NT2/D1 (cell line): Measurements from ENCODE around the gene KCNK4.

Source experiments
- DNase-seq: peaks from one replicate; pipeline ENCODE4 v3.0.0-alpha.2; 2011; ENCODE audit warnings: low read depth, low spot score
- H3K27me3 ChIP-seq: 2 replicates; pipeline ENCODE4 v1.6.0; 2011; ENCODE audit warnings: mild to moderate bottlenecking; ENCODE audit not compliant: insufficient read length, insufficient read depth
- H3K36me3 ChIP-seq: 2 replicates; pipeline ENCODE4 v1.6.1; 2011; ENCODE audit warnings: mild to moderate bottlenecking, low read length, mixed read lengths; ENCODE audit not compliant: insufficient read depth, insufficient read length
- H3K4me1 ChIP-seq: 2 replicates; pipeline ENCODE4 v1.5.1; 2011; ENCODE audit not compliant: insufficient read depth, insufficient read length
- H3K4me3 ChIP-seq: 2 replicates; pipeline ENCODE4 v1.5.1; 2011; ENCODE audit warnings: low read depth; ENCODE audit not compliant: insufficient read length
- H3K9ac ChIP-seq: 2 replicates; pipeline ENCODE4 v1.6.0; 2011; ENCODE audit warnings: low read depth; ENCODE audit not compliant: insufficient read length
- H3K9me3 ChIP-seq: 2 replicates; pipeline ENCODE4 v1.5.1; 2011; ENCODE audit warnings: mild to moderate bottlenecking, low read length; ENCODE audit not compliant: insufficient read depth
- SUZ12 ChIP-seq: IDR thresholded peaks from 2 replicates; pipeline ENCODE4 v1.6.1; 2011; ENCODE audit not compliant: insufficient read length, insufficient read depth; ENCODE audit errors: extremely low read depth
- YY1 ChIP-seq: IDR thresholded peaks from 2 replicates; pipeline ENCODE4 v1.6.1; 2011; ENCODE audit not compliant: insufficient read length, insufficient read depth
- ZNF274 ChIP-seq: IDR thresholded peaks from 2 replicates; pipeline ENCODE4 v1.6.1; 2011; ENCODE audit warnings: mild to moderate bottlenecking, low read depth, low read length

Gene KCNK4

GRCh38 chr11:64285885-64286800, 5.0 kb upstream of the KCNK4 start:
- H3K9me3 ChIP-seq, result no peaks in the 10 kb centered on the region
- no peak for DNase-seq
- peak overlapping the region; percentile 93 for H3K9ac ChIP-seq
- H3K36me3 ChIP-seq, result peaks cover 23% of the 10 kb centered on the region
- peaks cover 4% of the 10 kb centered on the region for H3K4me1 ChIP-seq
- peaks cover 21% of the 10 kb centered on the region for H3K27me3 ChIP-seq
- no peak for TF ChIP-seq SUZ12
- TF ChIP-seq ZNF274, result no peak
- no peak for TF ChIP-seq YY1
- H3K4me3 ChIP-seq, result peak overlapping the region; percentile 75

DNA sequence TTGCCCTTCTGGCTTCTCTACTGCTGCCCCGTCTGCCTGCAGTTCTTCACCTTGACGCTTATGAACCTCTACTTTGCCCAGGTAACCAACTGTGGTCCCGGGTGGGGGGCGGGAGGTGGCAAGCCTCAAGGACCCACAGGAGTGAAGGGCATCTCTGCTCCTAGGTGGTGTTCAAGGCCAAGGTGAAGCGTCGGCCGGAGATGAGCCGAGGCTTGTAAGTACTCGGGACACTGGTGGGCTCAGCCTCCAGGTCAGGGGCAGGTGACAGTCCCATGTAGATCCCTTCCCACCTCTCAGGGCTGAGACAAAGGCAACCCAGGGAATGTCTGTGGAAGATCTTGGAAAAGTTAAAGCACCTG, 4.3 kb upstream of the KCNK4 start:
- Histone ChIP-seq H3K4me1 (peaks cover 6% of the 10 kb centered on the region), H3K36me3 (peaks cover 20% of the 10 kb centered on the region), H3K27me3 (peaks cover 28% of the 10 kb centered on the region), H3K4me3 (no peak overlapping the region), H3K9me3 (no peaks in the 10 kb centered on the region), H3K9ac (no peak overlapping the region)
- TF ChIP-seq YY1 (no peak), SUZ12 (no peak), ZNF274 (no peak)
- no peak for DNase-seq

- Histone ChIP-seq H3K9ac (no peak overlapping the region), H3K4me3 (no peak overlapping the region)
Observed at GRCh38 chr11:64287676-64288352, 3.3 kb upstream of the KCNK4 start.

DNA sequence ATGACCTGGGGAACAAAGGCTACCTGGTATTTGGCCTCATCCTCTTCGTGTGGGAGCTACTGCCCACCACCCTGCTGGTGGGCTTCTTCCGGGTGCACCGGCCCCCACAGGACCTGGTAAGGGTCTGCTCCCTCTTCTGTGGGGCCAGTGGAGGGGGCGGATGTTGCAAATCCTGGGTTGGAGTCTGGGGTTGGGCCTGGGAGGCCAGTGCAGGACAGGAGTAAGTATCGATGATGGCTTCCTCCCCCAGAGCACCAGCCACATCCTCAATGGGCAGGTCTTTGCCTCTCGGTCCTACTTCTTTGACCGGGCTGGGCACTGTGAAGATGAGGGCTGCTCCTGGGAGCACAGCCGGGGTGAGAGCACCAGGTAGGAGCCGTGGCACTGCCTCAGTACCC, 2.8 kb upstream of the KCNK4 start:
- H3K4me1 ChIP-seq, result peaks cover 11% of the 10 kb centered on the region
- no peak for TF ChIP-seq SUZ12
- TF ChIP-seq YY1, result no peak
- no peak for TF ChIP-seq ZNF274
- H3K36me3 ChIP-seq, result peaks cover 13% of the 10 kb centered on the region
- peaks cover 44% of the 10 kb centered on the region for H3K27me3 ChIP-seq
- no peak overlapping the region for H3K4me3 ChIP-seq
- DNase-seq, result no peak
- H3K9me3 ChIP-seq, result no peaks in the 10 kb centered on the region
- H3K9ac ChIP-seq, result no peak overlapping the region

More at GRCh38 chr11:64287676-64288352, 3.3 kb upstream of the KCNK4 start:
- Histone ChIP-seq H3K4me1 (peaks cover 11% of the 10 kb centered on the region), H3K9me3 (no peaks in the 10 kb centered on the region), H3K27me3 (peaks cover 38% of the 10 kb centered on the region), H3K36me3 (peaks cover 13% of the 10 kb centered on the region)
- no peak for TF ChIP-seq SUZ12
- no peak for TF ChIP-seq YY1
- no peak for TF ChIP-seq ZNF274
- no peak for DNase-seq

DNA sequence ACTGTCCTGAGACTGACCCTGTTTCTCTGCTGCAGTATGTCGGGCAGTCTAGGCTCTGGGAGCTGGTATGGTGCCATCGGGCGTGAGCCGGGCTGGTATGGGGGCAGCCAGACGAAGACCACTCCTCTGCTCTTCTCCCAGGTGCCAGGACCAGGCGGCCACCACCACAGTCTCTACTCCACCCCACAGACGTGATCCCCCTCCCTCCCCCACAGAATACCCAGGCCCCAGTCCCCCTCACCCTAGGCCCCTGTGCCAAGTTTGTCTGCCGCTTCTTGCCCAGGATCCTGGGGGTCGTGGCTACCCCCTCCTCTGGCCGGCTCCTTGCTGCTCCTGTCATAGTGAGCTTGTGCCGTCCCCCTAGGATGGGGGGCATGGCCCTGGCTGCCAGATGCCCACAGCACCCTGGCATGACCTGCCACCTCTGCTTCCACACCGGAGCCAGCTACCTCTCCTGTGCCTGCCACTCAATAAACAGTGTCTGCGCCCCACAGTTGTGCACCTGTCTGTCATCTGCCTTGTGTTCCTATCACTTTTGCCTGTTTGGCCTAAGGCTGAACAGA, 2.0 kb upstream of the KCNK4 start:
- Histone ChIP-seq H3K9me3 (no peaks in the 10 kb centered on the region), H3K27me3 (peaks cover 51% of the 10 kb centered on the region), H3K36me3 (peaks cover 13% of the 10 kb centered on the region), H3K4me3 (no peak overlapping the region), H3K4me1 (peaks cover 11% of the 10 kb centered on the region), H3K9ac (no peak overlapping the region)
- DNase-seq, result no peak
- TF ChIP-seq YY1 (no peak), SUZ12 (no peak), ZNF274 (no peak)

DNA sequence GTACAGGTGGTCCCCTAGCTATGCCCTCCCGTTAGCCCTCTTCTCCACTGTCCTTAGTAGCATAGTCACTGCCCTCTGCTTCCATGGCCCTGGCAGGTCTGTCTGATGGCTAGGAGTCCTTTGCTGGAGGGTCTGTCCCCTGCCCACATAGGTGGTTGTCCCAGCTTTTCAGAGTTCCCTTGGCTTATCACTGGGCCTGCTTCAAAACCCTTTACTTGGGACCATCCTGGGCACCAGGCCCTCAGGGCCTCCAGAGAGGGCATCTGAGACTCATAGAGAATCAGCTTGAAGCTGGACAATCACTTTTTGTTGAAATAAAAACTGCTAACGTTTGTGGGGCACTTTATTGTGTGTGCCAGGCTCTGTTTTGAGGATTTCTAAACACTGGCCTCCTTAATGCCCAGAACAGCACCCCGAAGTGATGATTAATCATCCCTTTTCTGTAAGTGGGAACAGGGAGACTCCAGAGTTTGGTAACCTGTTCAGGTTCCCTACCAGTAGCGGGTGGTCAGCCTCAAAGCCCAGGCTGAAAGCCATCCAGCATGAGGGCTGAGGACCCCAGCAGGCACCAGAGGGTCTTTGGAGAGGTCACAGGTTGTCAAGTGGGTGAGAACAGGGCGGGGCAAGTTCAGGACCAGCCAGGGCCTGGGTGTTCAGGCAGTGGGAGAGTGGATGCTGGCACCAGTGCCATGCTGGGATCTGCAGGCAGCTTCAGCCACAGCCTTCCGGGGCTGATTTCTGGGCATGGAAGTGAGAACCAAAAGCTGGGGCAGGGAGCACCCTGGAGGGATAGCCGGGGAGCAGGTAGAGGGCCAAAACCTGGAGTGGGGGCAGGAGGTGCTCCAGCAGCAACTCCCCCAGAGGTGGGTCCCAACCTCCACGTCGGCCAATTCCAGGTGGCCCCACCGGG, 495 bp upstream of the KCNK4 start:
- peaks cover 8% of the 10 kb centered on the region for H3K4me1 ChIP-seq
- DNase-seq, result no peak
- H3K9me3 ChIP-seq, result no peaks in the 10 kb centered on the region
- TF ChIP-seq ZNF274 (no peak), SUZ12 (no peak)
- peaks cover 13% of the 10 kb centered on the region for H3K36me3 ChIP-seq
- peaks cover 66% of the 10 kb centered on the region for H3K27me3 ChIP-seq
- peak overlapping the region; percentile 26 for H3K9ac ChIP-seq
- H3K4me3 ChIP-seq, result no peak overlapping the region
